Endothelial cell (in vitro differentiated cells): Measurements from ENCODE around the gene KCNJ11. TPM values are rescaled to one million over a fixed set of nuclear protein-coding genes. Genes with fewer than 3 reads are reported as not detected.

Experiments
- DNase-seq: peaks from one replicate; pipeline ENCODE4 v3.0.0; 2021; ENCODE audit warnings: low spot score
- H3K27ac Mint-ChIP-seq: one replicate; pipeline ENCODE4 v1.8.0; 2021; ENCODE audit warnings: mixed read lengths, inconsistent platforms; ENCODE audit not compliant: unreplicated experiment
- H3K27me3 Mint-ChIP-seq: one replicate; pipeline ENCODE4 v1.8.0; 2021; ENCODE audit warnings: mild to moderate bottlenecking, moderate library complexity, mixed read lengths, inconsistent platforms; ENCODE audit not compliant: unreplicated experiment
- H3K36me3 Mint-ChIP-seq: one replicate; pipeline ENCODE4 v1.8.0; 2021; ENCODE audit warnings: mild to moderate bottlenecking, low read depth, mixed read lengths, inconsistent platforms; ENCODE audit not compliant: unreplicated experiment
- H3K4me1 Mint-ChIP-seq: one replicate; pipeline ENCODE4 v1.8.0; 2021; ENCODE audit warnings: mild to moderate bottlenecking, mixed read lengths, inconsistent platforms; ENCODE audit not compliant: unreplicated experiment
- H3K4me3 Mint-ChIP-seq: one replicate; pipeline ENCODE4 v1.8.0; 2021; ENCODE audit warnings: mild to moderate bottlenecking, mixed read lengths, inconsistent platforms; ENCODE audit not compliant: unreplicated experiment
- H3K9me3 Mint-ChIP-seq: one replicate; pipeline ENCODE4 v1.8.0; 2021; ENCODE audit warnings: mixed read lengths, inconsistent platforms; ENCODE audit not compliant: unreplicated experiment
- CTCF ChIP-seq: fragments of 200-600 bp; sonication (generic); IDR thresholded peaks from one replicate; pipeline ENCODE4 v1.5.0; 2021; ENCODE audit warnings: antibody characterized with exemption; ENCODE audit not compliant: unreplicated experiment
- total RNA-seq: library from RNA; stranded (reverse); fragmentation: NEBNext Ultra II Directional; extraction: Animal tissue kit (Norgen Biotek cat#: 25700); gene quantifications from one replicate; pipeline ENCODE4 v1.2.1, GENCODE V29; 2021; ENCODE audit not compliant: unreplicated experiment

Gene KCNJ11
- total RNA-seq, 1 donor from 2014 or later = 0.46 TPM

DNA sequence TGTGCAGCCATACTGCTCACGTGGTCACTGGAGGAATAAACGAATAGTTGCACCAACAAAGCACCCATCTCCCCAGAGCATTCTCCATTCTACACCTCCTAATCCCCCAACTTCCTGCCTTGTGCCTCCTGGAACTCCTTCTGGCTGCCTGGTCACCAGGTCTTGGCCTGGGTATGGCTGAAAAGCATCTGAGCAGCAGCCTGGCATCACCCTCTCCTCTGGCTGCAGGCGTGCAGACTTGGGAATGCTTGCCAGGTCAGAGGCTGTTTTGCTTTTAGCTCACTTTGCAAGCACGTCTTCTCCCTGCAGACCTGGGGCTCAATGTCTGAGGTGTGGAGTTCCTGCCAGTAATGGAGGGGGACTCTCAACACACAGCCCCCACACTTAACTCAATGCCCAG, 33.3 kb upstream of the KCNJ11 start:
- H3K9me3 Mint-ChIP-seq = no peaks in the 10 kb centered on the region
- H3K4me3 Mint-ChIP-seq = no peak overlapping the region
- no peaks in the 10 kb centered on the region for H3K27me3 Mint-ChIP-seq
- no peaks in the 10 kb centered on the region for H3K36me3 Mint-ChIP-seq
- no peak overlapping the region for H3K27ac Mint-ChIP-seq
- no peak for TF ChIP-seq CTCF
- no peaks in the 10 kb centered on the region for H3K4me1 Mint-ChIP-seq
- no peak for DNase-seq

DNA sequence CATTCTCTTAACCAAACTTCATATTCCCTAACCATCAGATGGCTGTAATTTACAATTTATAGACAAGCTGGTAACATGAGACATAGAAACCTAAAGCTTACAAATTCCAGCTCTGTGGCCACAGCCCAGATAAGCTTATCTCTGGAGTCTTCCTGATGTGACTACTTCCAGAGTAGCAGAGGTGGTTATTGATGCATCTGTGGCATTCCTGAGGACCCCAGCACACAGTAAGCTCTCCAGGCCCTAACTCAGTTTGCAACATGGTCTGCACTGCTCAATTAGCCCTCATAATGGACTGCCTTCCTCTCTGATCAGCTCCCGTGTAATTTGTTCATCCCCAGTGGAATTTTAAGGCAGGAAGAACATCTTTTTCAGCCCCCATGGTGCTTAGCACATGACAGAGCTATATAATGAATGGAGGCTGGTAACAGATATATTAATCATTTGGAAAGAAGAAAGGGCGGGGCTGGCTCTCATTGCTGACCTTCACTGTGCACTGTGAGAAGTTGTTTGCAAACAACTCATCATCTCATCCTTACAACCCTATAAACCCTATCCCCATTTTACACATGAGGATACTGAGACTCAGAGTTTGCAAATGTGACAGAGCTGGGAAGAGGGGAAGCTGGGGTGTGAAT, 30.1 kb upstream of the KCNJ11 start:
- H3K9me3 Mint-ChIP-seq = no peaks in the 10 kb centered on the region
- H3K4me3 Mint-ChIP-seq = no peak overlapping the region
- peaks cover 3% of the 10 kb centered on the region for H3K27me3 Mint-ChIP-seq
- DNase-seq = no peak
- H3K36me3 Mint-ChIP-seq = no peaks in the 10 kb centered on the region
- no peaks in the 10 kb centered on the region for H3K4me1 Mint-ChIP-seq
- no peak overlapping the region for H3K27ac Mint-ChIP-seq
- no peak for TF ChIP-seq CTCF

DNA sequence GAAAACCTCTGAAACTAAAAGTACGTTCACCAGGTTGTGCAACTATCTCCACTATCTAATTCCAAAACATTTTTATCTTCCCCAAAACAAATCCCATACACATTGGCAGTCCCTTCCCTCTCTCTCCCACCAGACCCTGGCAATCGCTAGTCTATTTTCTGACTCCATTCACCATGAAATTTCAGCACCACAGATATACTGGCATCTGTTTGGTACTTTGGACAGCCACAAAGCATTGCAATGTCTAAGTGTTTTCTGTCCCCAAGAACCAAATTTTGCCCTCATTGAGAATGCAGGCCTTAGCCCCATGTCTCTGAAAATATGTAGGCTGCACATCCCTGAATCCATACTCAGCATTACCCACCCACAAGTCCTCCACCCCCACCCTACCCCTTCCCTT, 28.0 kb upstream of the KCNJ11 start:
- H3K9me3 Mint-ChIP-seq = no peaks in the 10 kb centered on the region
- DNase-seq = no peak
- H3K27ac Mint-ChIP-seq = no peak overlapping the region
- no peak for TF ChIP-seq CTCF
- H3K27me3 Mint-ChIP-seq = peaks cover 4% of the 10 kb centered on the region
- no peak overlapping the region for H3K4me3 Mint-ChIP-seq
- no peaks in the 10 kb centered on the region for H3K4me1 Mint-ChIP-seq
- H3K36me3 Mint-ChIP-seq = no peaks in the 10 kb centered on the region

- Mint-ChIP-seq H3K27me3 (peaks cover 4% of the 10 kb centered on the region), H3K9me3 (no peaks in the 10 kb centered on the region), H3K4me1 (peaks cover 5% of the 10 kb centered on the region), H3K27ac (no peak overlapping the region), H3K4me3 (no peak overlapping the region), H3K36me3 (no peaks in the 10 kb centered on the region)
- no peak for DNase-seq
- TF ChIP-seq CTCF = no peak
These were observed 27.2 kb upstream of the KCNJ11 start for GRCh38 chr11:17415523-17416104.

- Mint-ChIP-seq H3K9me3 (no peaks in the 10 kb centered on the region), H3K27me3 (peaks cover 4% of the 10 kb centered on the region), H3K36me3 (no peaks in the 10 kb centered on the region), H3K27ac (no peak overlapping the region), H3K4me3 (no peak overlapping the region), H3K4me1 (peaks cover 5% of the 10 kb centered on the region)
- no peak for TF ChIP-seq CTCF
- no peak for DNase-seq
These were observed 26.5 kb upstream of the KCNJ11 start for GRCh38 chr11:17414992-17415391.
